Measurements from ENCODE around the gene NOS1AP.

The NOS1AP gene

GRCh38 chr1:162285149-162285561 lies 215.7 kb downstream of the NOS1AP start:
- TF ChIP-seq POLR2A (IDR thresholded peaks at IDR 0.05; ENCODE audit: extremely low read depth, insufficient read length) (no peak), MAX (IDR thresholded peaks at IDR 0.05; ENCODE audit: low read depth, low read length) (no peak), CTCF (IDR thresholded peaks at IDR 0.05; ENCODE audit: low read depth, low read length) (no peak), MYC (IDR thresholded peaks at IDR 0.05; ENCODE audit: low read depth, low read length) (no peak)
- no peak overlapping the region for H3K4me3 ChIP-seq (ENCODE audit: low read depth, low read length)
- no peak for DNase-seq (ENCODE audit: low read depth)

- no peak overlapping the region for H3K4me3 ChIP-seq (ENCODE audit: low read depth, low read length)
- TF ChIP-seq MYC (IDR thresholded peaks at IDR 0.05; ENCODE audit: low read depth, low read length), result no peak
- no peak for TF ChIP-seq CTCF (IDR thresholded peaks at IDR 0.05; ENCODE audit: low read depth, low read length)
- TF ChIP-seq MAX (IDR thresholded peaks at IDR 0.05; ENCODE audit: low read depth, low read length), result no peak
- no peak for TF ChIP-seq POLR2A (IDR thresholded peaks at IDR 0.05; ENCODE audit: extremely low read depth, insufficient read length)
Observed at GRCh38 chr1:162291000-162291399, 221.5 kb downstream of the NOS1AP start.

GRCh38 chr1:162292422-162292849 lies 222.9 kb downstream of the NOS1AP start:
- DNase-seq (ENCODE audit: low read depth), result no peak
- TF ChIP-seq CTCF (IDR thresholded peaks at IDR 0.05; ENCODE audit: low read depth, low read length), result no peak
- no peak for TF ChIP-seq POLR2A (IDR thresholded peaks at IDR 0.05; ENCODE audit: extremely low read depth, insufficient read length)
- TF ChIP-seq MYC (IDR thresholded peaks at IDR 0.05; ENCODE audit: low read depth, low read length), result no peak
- no peak for TF ChIP-seq MAX (IDR thresholded peaks at IDR 0.05; ENCODE audit: low read depth, low read length)
- H3K4me3 ChIP-seq (ENCODE audit: low read depth, low read length), result no peak overlapping the region

More at GRCh38 chr1:162291000-162291399, 221.5 kb downstream of the NOS1AP start:
- no peak for DNase-seq (ENCODE audit: low read depth)

- DNase-seq (ENCODE audit: low read depth), result no peak
- H3K4me3 ChIP-seq (ENCODE audit: low read depth, low read length), result no peak overlapping the region
- TF ChIP-seq MYC (IDR thresholded peaks at IDR 0.05; ENCODE audit: low read depth, low read length) (no peak), MAX (IDR thresholded peaks at IDR 0.05; ENCODE audit: low read depth, low read length) (no peak), POLR2A (IDR thresholded peaks at IDR 0.05; ENCODE audit: extremely low read depth, insufficient read length) (no peak), CTCF (IDR thresholded peaks at IDR 0.05; ENCODE audit: low read depth, low read length) (no peak)
Observed at GRCh38 chr1:162293073-162293692, 223.7 kb downstream of the NOS1AP start.

GRCh38 chr1:162294015-162294414 lies 224.5 kb downstream of the NOS1AP start:
- no peak for DNase-seq (ENCODE audit: low read depth)
- H3K4me3 ChIP-seq (ENCODE audit: low read depth, low read length), result no peak overlapping the region
- TF ChIP-seq MYC (IDR thresholded peaks at IDR 0.05; ENCODE audit: low read depth, low read length) (no peak), MAX (IDR thresholded peaks at IDR 0.05; ENCODE audit: low read depth, low read length) (no peak), CTCF (IDR thresholded peaks at IDR 0.05; ENCODE audit: low read depth, low read length) (no peak), POLR2A (IDR thresholded peaks at IDR 0.05; ENCODE audit: extremely low read depth, insufficient read length) (no peak)
